Activated naive CD4-positive, alpha-beta T cell treated with anti-CD3 and anti-CD28 coated beads, Interleukin-2, amount 50 U/mL, for 72 hours (primary cell): Measurements from ENCODE around the gene KRT80. TPM values are rescaled to one million over a fixed set of nuclear protein-coding genes. Genes with fewer than 3 reads are reported as not detected.

Experiments used
- ATAC-seq, 2 donors: fragments of 150-1000 bp; cut with Tn5 transposase; 2 replicates each; pipeline ENCODE4 v1.10.0; 2021; ENCODE audit warnings: mild to moderate bottlenecking in 2 of 2, moderate library complexity in 2 of 2
- DNase-seq, 2 donors: peaks; one replicate each; pipeline ENCODE4 v3.0.0; 2021 to 2022; ENCODE audit warnings: low spot score in 2 of 2
- H3K27ac Mint-ChIP-seq, 2 donors: one replicate each; pipeline ENCODE4 v1.8.0; 2022; ENCODE audit warnings: mild to moderate bottlenecking in 2 of 2, mixed read lengths in 2 of 2
- H3K36me3 Mint-ChIP-seq, 2 donors: one replicate each; pipeline ENCODE4 v1.8.0; 2022; ENCODE audit warnings: mixed read lengths in 2 of 2
- H3K9me3 Mint-ChIP-seq, 2 donors: one replicate each; pipeline ENCODE4 v1.8.0; 2022; ENCODE audit warnings: mixed read lengths in 2 of 2
- total RNA-seq, 2 donors: library from RNA; stranded (reverse); gene quantifications; one replicate each; pipeline ENCODE4 v1.2.3, GENCODE V29; 2022

KRT80 gene
- total RNA-seq, 2 donors from 2014 or later, result not detected

DNA sequence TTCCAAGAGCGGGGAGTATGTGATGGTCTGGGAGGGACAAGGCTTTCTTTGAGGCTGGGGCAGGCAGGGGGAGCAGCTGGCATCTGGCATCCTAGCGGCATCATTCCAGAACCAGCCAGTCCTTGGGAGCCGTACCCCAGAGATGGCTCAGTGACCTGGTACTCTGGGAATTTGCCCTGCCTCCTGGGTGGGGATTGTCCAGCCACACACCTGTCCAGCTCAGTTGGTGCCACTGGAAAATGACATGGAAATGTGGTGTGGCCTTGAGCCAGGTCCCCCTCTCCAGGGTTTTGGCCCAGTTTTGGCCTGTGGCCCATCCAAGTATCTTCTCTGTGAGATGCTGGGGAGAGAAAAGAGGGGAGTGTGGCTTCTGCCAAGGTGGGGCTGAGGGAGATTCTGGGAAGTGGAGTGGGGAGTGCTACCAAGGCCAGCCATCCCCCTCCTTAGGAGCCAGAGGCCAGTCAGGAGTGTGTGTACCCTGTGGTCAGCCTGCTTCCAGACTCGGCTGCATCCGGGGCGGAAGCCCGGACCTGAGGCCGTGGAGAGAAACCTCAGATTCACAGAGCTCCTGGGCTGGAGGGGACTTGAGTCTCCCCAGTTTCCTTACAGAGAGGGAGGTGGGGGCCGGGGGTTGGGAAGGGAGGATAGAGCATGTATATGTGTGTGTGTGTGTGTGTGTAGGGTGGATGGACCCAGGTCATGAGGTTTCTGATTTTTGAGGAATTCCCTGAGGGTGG, 14.7 kb upstream of the KRT80 start:
- no peak for ATAC-seq
- no peak for DNase-seq
- Mint-ChIP-seq H3K36me3 (no peaks in the 10 kb centered on the region), H3K9me3 (no peaks in the 10 kb centered on the region), H3K27ac (no peak overlapping the region)

GRCh38 chr12:52205612-52206303, 13.9 kb upstream of the KRT80 start:
- no peak overlapping the region for H3K27ac Mint-ChIP-seq
- no peaks in the 10 kb centered on the region for H3K9me3 Mint-ChIP-seq
- no peaks in the 10 kb centered on the region for H3K36me3 Mint-ChIP-seq
- no peak for ATAC-seq
- DNase-seq, result no peak

DNA sequence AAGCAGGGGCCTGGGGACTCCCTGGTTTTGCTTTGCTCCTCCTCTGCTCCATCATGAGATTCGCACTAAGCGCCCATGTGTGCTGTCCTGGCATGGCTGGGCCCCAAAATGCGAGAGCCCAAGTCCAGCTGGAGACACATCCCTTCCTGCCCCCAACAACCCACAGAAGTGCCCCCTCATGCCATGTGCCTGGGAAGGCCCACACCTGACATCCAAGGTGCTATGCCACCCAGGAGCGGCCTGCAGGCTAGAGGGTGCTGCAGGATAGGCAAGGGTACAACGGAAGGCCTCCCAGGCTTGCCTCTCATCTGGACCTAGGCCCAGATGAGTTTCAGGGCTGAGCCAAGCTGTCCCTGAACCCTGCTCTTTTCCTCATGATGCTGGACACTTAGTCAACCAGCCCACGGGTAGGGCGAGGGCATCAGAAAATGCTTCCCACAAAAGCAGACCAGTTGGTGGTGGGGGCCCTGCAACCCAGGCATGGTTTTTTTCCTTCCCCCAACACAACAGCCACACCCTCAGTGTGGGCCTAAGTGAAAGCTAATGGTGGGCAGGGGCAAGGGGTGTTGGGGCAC, 13.2 kb upstream of the KRT80 start:
- Mint-ChIP-seq H3K9me3 (no peaks in the 10 kb centered on the region), H3K27ac (no peak overlapping the region), H3K36me3 (no peaks in the 10 kb centered on the region)
- ATAC-seq (no peak), DNase-seq (no peak)

DNA sequence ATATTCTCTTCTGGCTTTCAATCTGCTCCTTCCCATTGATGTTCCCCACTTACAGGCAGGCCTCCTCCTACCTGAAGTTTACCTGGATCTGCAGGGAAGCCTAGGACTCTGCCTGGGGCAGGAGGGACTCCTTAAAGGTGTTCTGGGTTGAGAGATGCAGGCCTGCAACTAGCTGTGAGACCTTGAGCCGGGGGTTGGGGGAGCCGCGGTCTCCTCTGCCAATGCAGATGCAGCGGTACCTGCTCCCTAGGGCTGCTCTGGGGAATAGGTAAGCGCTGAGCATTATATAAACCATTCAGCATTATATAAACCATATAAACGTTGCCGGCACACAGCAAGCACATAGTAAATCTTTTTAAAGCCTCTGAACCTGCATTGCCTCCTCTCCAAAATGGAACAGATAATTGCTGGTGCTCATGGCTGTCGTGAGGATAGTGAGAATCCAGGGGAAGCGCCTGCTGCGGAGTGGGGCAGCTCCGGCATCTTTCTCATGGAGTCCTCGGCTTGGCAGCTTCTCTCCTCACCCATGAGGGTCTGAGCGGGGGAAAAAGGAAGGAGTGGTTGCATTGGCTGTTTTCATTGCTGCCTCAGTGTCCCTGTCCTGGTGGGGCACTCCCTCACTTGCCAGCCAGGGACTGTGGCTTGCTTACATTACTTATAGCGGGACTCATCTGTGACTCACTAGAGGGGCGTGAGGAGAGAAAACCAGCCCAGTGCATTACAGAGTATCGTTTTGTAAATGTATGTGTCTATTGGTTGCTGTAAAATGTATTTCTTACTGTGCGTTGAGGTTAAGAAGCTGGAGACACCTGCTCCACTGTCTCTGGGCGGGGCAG, 12.5 kb upstream of the KRT80 start:
- no peaks in the 10 kb centered on the region for H3K36me3 Mint-ChIP-seq

DNA sequence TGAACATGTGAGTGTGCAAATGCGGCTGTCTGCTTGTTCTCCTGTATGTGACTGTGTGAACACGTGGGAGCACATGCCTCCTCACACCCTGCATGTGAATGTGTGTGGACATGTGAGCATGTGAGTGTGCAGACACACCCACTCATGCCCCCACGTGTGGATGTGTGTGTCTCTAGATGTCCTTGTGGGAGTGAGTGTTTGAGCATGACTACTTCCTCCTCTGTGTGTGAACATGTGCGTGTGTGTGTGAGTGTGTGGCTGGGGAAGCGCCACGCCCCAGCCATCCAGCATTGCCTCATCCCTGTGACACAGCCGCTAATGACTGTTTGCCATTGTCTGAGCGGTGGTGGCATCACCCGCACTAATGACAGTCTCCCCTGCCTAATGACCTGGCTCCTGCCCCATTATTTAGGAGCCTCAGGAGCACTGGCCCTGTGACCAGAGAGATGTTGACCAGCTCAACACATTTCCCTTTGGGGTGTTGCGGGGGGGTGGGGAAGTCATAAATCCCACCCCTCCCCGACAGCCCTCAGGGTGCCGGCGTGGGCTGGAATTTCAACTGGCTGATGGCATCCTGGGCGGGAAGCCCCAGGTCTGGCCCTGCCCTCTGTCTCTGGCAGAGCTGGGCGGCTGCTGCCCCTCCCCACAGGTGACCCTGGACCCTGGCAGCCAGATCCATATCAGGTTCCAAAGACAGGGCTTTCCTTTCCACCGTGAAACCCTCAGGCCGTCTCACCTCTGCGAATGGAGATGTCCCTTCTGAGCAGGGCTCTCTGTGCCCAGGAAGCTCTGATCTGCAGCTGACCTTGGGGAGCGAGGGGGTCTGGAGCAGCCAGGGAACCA, 11.5 kb upstream of the KRT80 start:
- no peaks in the 10 kb centered on the region for H3K9me3 Mint-ChIP-seq
- DNase-seq (no peak), ATAC-seq (peak; percentile 34 to 58)
- H3K36me3 Mint-ChIP-seq, result no peaks in the 10 kb centered on the region
- no peak overlapping the region for H3K27ac Mint-ChIP-seq

More for the DNA sequence above, 12.5 kb upstream of the KRT80 start:
- ATAC-seq (no peak), DNase-seq (no peak)
- H3K27ac Mint-ChIP-seq, result no peak overlapping the region
- no peaks in the 10 kb centered on the region for H3K9me3 Mint-ChIP-seq

DNA sequence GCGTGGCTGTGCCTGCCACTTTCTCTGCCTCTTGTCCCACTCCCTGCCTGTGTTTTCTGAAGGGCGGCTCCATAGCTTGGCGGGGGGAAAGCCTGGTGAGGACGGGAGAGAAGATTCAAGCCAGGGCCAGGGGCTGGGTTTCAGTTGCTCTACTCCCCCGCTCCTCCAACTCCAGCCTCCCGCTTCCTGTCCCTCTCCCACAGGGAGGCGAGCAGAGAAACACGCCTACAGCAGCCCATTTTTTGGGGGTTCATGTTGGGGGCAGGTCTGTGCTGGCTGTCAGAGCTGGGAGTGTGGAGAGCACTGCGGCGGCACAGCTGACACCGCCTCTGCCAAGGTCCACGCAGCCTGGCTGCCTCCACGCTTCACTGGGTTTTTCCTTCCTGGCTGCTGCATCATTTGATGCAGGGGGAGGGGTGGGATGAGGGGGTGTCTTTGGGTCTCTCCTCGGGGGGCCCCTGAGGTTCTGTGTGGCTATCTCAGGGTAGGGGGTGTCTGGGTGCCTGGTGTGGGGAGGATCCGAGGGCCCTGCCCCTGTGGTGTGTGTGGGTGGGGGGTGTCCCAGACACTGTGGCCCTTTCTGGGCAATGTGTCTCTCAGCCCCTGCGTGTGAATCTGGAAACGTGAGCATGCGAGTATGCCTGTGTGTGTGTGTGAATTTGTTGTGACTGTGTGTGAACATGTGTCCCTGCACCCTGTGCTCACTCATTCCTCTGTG, 10.7 kb upstream of the KRT80 start:
- ATAC-seq (peak in 1 of 2 donors; percentile 22), DNase-seq (no peak)

DNA sequence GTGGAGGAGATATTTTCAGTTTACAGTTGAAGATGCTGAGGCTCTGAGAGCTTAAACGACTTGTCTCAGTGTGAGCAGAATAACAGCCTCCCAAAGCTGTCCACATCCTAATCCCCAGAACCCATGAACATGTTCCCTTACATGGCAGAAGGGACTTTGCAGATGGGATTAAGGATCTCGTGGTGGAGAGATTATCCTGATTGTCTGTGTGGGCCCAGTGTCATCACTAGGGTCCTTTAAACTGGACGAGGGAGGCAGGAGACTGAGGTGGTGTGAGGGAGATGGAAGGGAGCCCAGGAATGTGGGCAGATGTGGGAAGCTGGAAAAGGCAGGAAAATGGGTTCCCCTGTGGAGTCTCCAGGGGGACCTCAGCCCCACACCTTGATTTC, 9.6 kb upstream of the KRT80 start:
- H3K27ac Mint-ChIP-seq, result peak overlapping the region in 1 of 2 donors; percentile 2
- H3K9me3 Mint-ChIP-seq, result no peaks in the 10 kb centered on the region
- no peak for ATAC-seq

More for the DNA sequence above, 10.7 kb upstream of the KRT80 start:
- no peaks in the 10 kb centered on the region for H3K9me3 Mint-ChIP-seq
- H3K27ac Mint-ChIP-seq, result no peak overlapping the region
- no peaks in the 10 kb centered on the region for H3K36me3 Mint-ChIP-seq

GRCh38 chr12:52200781-52201450, 9.1 kb upstream of the KRT80 start:
- Mint-ChIP-seq H3K9me3 (no peaks in the 10 kb centered on the region), H3K27ac (no peak overlapping the region), H3K36me3 (no peaks in the 10 kb centered on the region)
- ATAC-seq (no peak), DNase-seq (no peak)

More for the DNA sequence above, 9.6 kb upstream of the KRT80 start:
- H3K36me3 Mint-ChIP-seq, result no peaks in the 10 kb centered on the region
- DNase-seq, result no peak

GRCh38 chr12:52200086-52200780, 8.4 kb upstream of the KRT80 start:
- Mint-ChIP-seq H3K9me3 (no peaks in the 10 kb centered on the region), H3K36me3 (no peaks in the 10 kb centered on the region), H3K27ac (no peak overlapping the region)
- DNase-seq, result no peak
- no peak for ATAC-seq

GRCh38 chr12:52199294-52199919, 7.6 kb upstream of the KRT80 start:
- DNase-seq (no peak), ATAC-seq (no peak)
- no peak overlapping the region for H3K27ac Mint-ChIP-seq
- no peaks in the 10 kb centered on the region for H3K9me3 Mint-ChIP-seq
- no peaks in the 10 kb centered on the region for H3K36me3 Mint-ChIP-seq

- ATAC-seq (no peak), DNase-seq (no peak)
- Mint-ChIP-seq H3K27ac (no peak overlapping the region), H3K9me3 (no peaks in the 10 kb centered on the region), H3K36me3 (no peaks in the 10 kb centered on the region)
Observed at GRCh38 chr12:52198454-52199215, 6.8 kb upstream of the KRT80 start.

DNA sequence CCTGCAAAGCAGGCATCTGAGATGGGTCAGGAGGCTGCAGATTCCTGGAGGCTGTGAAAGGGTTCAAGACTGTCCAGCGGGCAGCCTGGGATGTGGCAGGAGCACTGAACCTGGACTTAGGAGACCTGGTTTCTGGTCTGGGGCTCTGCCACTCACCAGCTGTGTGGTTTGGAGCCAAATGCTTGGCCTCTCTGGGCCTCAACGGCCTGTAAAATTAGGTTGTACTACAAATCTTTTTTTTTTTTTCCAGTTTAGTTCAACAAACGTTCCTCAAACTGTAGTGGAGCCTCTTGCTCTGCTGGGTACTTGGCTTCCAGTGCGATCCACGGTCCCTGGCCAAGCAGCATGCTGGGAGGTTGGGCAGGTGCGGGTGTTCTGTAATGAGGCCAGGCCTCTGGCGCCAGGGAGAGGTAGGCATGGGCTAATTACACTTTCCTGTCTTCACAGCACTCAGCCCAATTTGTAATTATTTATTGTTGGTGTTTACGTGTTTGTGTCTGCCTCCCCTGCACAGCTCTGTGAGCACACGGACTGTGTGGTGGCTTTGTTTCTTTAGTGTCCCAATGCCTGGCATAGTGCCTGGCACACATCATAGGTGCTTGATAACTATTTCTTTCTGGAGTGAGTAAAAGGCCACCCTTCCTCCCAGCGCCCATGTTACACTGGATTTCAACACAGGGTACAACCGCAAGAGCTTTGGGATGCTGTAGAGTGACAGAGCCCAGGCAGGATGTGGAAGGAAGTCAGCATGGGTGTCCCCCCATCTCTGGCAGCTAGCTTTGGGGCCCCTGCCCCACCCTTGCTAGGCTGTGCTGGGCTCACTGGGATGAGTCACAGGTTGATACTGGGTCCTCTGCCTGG, 5.8 kb upstream of the KRT80 start:
- Mint-ChIP-seq H3K27ac (no peak overlapping the region), H3K9me3 (no peaks in the 10 kb centered on the region), H3K36me3 (no peaks in the 10 kb centered on the region)
- no peak for DNase-seq
- ATAC-seq, result no peak
